Measurements from ENCODE around the gene EEIG2.
A peak's percentile ranks its signal among the peaks of the same experiment; 100 is the strongest.

The EEIG2 gene

DNA sequence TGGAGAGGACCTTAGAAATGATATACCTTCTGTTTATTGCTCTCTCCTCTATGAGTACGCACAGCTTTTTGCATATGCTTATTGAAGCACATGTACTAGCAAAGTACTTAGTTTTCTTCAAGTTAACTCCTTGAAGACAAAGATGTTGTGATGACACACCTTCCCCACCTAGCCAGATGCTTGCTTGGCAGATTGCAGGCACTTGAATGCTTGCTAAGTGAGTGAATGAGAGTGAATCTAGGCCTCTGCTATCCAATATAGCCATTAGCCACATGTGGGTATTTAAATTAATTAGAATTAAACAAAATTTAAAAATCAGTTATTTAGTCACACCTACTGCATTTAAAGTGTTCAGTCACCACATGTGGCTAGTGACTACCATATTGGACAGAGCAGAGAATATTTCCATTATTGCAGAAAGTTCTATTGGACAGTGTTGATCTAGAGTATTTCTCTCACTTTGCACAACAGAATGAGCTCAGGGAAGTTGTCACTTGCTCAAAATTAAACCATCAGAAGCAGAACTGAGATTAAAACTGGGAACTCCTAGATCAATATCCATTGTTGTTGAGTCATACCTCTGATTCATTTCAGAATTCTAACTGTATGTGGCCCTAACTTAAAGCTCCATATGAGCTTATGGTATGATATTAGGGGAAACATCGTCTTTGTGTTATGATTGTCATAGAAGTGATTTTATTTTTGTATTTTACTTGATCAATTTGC is 8.6 kb upstream of the EEIG2 start:
- peak; percentile 77 to 98 (median 96) for DNase-seq

DNA sequence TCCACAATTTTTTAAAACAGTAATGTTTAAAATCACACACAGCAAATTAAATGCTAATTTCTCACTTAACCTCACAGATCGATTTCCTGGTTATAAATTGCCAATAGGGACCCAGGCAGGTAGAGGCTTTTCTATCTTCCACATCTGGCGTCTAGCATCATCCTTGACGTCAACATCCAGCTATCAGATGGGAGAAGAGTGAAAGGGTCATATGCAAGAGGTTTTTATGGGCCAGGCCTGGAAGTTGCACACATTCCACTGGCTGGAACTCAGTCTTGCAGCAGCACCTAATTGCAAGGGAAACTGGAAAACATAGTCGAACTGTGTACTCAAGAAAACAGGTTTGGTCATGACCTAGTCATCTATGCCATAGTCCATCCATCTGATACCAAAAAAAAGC is 6.0 kb upstream of the EEIG2 start:
- DNase-seq = no peak

DNA sequence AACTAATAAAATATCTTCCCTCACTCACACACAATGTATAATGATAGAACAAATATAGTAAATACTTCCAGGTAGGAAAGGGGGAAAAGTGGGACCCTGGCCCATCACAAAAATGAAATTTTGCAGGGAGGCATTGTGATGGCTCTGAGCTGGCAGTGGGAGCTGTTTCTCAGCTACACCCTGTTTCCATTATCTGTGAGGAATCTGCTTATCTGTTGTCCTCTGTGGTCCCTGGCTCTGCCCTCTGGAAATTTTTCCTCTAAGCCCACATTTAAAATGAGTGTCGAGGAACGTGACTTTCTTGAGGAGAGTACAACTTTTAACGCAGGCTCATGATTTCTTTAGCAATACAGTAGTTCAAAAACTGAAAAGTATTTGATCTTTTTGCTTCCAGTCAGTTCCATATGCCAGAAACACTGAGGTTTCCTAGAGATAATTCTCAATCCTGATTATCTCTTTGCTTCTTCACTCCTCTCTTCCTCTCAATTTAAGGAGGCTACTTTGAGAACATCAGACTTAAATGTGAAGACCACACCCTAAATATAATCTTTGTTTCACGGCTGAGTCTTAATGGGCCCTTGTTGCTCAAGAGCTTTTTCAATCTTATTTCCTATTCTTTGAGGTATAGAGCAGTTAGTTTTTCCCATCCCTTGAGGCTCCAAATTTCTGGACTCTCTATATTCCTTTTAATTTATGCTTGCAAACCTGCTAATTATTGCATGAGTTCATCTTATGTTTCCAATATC is 5.0 kb upstream of the EEIG2 start:
- no peak for DNase-seq

DNA sequence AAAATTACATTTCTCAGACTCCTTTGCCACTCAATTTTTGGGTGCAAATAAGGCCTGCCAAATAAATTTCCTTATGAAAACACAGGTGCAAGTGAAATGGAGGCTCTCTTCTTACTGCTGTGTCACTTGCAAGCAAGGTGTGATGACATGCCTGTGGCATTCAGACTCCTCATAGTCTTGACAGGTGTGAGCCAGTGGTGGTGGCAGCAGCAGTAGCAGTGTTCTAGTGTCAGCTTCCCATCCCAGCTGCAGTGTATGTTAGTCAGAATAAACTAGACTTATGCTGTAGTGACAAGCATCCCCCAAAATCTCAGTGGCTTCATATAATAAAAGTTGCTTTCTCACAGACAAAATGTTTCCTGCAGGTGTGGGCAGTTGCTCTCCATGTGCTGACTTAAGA is 3.8 kb upstream of the EEIG2 start:
- DNase-seq = no peak

DNA sequence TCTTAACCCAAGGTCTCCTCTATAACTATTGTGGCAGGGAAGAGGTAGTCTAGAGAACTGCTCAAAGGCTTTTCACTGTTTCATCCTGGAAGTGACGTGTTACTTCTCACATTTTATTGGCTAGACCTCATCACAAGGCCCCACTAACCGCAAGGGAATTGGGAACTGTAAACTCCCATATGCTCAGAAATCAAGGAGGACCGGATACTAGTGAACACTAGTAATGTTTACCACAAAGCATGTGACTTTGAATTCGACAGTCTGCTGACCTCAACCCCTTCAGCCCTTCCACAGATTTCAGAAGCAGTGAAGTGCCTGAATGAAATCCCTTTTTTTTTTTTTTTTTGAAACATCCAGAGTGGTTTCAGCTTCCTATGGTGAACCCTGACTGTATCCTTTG is 3.4 kb upstream of the EEIG2 start:
- peak; percentile 81 to 93 (median 91) for DNase-seq

DNA sequence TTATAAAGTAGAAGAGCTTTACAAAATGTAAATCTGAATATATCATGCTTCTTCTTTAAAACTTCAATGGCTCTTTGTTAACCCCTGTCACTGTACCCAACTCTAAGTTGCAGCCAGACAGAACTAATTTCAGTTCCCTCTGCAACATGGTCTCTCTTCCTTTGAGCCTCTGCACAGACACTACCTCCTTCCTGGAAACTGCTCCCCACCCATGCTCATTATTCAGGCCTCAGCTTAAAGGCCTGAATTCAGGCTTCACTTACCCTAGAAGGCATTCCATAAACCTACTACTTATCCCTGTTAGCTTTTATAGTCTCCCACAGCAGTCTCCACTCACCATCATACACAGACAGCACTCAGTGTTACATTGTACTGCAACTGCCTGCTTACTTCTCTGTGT is 2.6 kb upstream of the EEIG2 start:
- DNase-seq = peak in 1 of 3 donors; percentile 44

DNA sequence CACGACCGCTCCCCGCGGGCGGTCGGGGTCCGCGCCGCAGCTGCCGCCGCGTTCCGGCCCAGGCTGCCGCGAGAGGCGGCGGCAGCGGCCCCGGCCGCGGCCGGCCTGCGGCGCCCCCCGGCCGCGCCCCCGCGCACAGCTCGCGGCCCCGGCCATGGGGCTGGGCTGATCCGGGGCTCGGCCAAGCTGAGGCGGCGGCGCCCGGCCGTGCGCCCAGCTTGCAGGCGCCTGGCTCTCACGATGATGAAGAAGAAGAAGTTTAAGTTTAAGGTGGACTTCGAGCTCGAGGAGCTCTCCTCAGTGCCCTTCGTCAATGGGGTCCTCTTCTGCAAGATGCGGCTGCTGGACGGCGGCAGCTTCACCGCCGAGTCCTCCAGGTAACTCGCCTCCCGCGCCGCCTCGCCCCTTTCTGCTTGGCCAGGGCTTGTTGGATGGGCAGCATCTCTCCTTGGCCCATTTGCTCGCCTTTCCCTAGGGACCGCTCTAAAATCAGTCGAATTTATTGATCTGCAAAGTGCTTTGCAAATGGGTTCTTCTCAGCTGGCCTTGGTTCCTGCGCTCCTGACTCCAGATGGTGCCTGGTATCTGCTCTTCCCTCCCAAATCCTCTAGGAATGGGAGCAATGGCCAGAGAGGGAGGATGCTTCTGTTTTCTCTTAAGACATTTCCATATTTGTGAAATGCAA is 431 bp downstream of the EEIG2 start:
- DNase-seq = peak in 2 of 3 donors; percentile 14 to 33

DNA sequence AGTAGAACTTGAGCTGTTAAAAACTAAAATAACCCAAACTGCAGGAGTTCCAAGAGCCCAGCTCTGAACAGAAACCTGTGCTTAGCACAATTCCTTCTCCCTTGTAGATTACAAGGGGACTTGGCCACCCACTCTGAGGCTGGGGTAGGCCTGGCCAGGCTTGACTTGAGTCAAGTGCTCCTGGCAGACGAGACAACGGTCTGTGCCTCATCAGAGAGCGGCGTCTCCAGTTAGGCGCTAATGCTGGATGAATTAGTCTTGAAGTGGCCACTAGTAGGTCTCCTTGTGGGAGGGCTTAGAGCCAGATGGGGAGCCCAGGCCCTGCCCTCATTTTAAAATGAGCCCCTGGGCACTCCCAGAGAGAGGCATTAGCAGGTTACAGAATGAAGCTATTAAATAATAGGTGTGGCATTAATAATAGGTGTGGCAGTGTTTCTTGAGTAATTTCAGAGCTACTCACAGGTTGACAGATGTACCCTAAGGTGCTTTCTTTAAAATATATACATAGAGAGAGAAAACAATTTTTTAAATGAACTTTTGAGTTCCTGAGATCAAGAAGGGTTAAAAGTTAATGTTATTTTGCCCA is 1.1 kb downstream of the EEIG2 start:
- DNase-seq = peak; percentile 87 to 91 (median 88)

DNA sequence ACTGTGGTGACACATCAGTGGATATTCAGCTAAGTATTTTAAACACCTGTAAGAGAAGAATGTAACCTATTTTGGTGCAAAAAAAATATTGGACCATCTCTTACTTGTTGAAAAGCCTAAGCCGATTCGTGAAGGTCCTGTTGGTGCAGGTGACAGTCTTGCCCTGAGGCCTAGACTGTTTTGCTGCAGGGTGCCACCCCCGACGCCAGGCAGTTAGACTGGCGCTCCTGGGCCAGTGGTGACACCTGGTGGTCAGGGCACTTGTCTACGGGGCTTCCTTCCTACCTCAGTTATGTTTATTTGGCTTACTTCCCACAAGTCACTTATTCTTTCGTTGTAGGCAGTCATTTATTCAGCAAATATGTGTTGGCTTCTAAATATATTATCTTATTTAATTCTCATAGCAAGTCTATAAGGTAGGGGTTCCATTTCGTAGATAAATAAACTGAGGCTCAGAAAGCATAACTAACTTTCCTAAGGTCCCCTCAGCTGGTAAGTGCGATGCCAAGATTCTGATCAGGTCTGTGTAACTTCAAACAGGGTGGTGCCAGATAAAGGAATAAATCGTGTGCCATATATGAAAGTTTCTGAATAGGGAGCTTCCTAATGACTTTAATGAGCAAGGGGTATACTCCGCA is 1.9 kb downstream of the EEIG2 start:
- peak; percentile 79 to 88 (median 84) for DNase-seq

DNA sequence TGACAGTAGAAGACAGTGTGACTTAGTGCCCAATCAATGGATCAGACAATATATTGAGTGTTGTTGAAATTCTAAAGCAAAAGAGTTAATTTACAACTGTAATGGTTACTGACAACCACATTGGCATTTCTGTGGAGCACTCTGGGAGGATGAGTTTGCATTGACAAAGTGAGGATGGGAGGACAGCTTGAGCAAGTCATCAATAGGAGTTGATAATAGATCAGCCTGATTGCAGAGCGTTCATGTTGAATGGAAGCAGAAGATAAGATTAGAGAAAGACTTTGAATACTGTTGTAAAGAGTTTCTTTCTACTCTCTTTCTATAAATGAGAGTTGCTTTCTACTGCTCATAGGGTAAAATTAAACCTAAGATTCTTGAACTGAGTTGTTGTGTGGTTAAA is 3.9 kb downstream of the EEIG2 start:
- no peak for DNase-seq

DNA sequence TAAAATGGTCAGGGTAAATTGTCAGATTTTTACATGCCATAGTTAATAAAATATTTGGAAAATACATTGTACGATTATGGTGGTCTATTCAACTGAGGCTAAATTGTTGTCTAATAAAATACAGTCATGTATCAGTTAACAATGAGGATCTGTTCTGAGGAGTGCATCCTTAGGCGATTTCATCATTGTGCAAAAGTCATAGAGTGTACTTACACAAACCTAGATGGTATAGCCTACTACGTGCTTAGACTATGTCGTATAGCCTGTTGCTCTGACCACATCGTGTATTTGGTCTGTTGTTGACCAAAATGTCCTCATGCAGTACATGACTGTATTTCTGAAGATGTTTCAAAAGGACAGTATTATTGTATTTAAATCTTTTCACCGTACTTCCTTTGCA is 5.2 kb downstream of the EEIG2 start:
- DNase-seq = no peak

DNA sequence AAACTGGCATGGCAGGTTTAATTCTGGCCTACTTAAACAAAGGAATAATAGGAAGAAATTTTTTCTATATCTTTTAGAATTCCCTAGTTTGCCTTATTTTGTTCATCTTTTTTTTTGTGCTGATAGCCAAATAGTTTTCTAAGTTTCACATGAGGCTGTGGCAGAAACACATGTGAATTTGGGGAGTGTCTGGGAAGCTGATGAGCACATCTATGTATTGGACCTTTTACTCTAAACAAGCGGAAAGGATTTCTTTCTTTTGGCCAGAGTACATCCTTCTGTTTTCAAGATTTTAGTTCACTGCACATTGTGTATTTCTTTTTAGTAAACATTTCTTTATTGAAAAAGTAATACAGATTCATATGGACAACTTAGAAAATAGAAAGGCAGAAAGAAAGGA is 5.6 kb downstream of the EEIG2 start:
- no peak for DNase-seq

DNA sequence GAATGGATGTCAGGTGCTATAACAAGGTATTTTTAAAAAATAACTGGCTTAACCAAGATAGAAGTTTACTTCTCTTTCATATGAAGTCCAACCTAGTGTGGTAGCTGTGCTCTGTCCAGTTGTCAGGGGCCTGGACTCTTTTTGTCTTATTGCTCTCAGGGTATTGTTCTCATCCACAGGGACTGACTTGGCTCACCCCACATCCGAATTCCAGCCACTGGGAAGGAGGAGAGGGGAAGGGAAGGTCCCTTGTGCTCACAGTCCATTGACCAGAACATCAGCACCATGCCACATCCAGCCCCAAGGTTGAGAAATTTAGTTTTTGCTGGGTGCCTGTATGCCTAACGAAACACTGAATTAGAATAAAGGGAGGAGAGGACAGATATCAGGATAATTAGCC is 8.7 kb downstream of the EEIG2 start:
- no peak for DNase-seq

DNA sequence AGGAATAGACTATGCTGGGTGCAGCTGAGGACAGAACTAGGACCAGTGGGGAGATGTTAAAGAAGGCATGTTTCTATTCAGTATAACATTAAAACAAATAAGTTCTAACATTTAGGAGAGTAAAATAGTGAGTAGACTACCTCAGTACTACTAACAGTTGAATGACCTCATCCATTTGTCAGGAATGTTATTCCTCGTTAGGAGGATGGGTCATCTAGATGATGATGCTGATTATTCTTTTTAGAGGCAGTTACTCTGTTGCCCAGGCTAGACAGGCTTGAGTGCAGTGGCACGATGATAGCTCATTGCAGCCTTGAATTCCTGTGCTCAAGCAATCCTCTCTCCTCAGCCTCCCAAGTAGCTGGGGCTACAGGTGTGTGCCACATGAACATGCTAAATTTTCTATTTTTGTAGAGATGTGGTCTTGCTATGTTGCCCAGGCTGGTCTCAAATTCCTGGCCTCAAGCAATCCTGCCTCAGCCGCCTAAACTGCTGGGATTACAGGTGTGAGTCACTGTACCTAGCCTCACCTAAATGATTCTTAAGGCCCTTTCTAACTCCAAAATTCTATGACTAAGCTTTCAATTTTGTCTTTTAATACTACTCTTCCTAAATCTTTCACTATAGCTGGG is 9.3 kb downstream of the EEIG2 start:
- DNase-seq = no peak

DNA sequence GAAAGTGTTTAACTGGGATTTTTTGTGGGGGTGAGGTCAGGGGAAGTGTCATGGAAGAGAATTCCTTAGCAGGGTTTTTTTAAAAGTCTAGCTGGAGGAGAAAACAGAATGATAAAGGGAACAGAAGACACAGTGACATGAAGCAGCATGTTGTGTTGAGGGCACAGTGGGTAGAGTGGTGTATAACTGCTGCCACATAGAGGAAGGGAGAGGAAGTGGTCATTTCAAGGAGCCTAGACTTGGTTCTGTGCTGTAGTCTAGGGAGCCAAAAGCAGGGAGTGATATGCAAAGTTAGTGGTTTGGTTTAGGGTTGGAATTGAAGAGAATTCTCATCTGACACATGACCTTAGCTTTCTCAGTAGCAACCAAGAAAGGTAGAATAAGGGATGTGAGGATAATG is 10.2 kb downstream of the EEIG2 start:
- peak; percentile 54 to 57 (median 55) for DNase-seq

DNA sequence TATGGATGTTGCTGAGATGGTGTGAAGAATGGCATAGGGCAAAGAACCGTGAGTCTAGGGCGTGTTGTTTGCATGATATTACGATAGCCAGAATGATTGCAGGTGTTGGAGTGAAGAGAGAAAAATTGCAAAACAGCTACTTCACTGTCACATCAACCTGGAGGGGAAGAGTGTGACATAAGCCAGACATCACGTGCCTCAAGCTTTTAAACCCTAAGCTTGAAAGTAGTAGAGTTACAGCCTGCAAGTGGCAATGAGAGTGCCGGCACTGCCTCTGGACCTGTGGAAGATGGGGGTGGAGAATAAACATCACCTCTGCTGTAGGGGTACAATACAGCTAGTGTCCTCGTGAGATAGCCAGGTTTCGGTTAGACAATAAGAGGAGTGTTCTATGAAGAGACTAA is 11.1 kb downstream of the EEIG2 start:
- no peak for DNase-seq

DNA sequence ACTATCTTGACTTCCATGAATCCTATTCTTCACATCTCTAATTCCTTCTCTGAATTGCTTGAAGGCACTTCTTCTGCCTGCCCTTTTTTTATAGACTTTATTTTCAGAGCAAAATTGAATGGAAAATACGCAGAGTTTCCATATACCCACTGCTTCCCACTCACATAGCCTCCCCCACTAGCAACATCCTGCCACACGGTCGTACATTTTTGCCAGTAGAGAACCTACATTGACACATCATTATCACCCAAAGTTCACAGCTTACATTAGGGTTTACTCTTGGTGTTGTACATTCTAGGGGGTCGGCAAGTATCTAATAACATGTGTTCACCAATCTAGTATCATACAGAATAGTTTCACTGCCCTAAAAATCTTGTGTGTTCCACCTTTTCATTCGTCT is 12.3 kb downstream of the EEIG2 start:
- no peak for DNase-seq

DNA sequence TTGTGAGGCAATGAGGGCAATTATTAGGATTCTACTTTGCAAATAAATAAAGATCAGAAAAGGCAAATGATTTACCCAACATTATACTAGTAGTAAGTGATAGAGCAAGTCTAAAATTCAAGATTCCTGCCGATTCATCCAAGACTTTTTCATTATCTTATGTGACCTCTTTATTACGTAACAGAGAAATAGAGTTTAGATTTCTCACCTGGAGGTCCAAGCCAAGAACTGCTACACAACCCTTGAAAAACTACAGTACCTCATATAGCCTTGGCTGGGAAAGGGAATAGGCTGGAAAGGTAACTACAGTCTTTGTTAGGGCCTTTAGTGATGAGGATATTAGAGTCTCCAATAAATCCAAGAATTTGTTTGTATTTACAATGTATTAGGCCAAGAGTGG is 13.3 kb downstream of the EEIG2 start:
- no peak for DNase-seq

DNA sequence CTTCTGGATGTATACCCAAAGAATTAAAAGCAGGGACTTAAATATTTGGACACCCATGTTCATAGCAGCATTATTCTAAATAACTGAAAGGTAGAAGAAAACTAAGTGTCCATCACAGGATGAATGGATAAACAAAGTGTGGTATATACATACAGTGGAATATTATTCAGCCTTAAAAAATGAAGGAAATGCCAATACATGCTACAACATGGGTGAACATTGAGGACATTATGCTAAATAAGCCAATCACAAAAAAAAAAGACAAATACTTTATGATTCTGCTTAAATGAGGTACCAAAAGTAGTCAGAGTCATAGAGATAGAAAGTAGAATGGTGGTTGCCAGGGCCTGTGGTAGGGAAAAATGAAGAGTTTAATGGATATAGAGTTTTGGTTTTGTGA is 14.1 kb downstream of the EEIG2 start:
- DNase-seq = no peak

DNA sequence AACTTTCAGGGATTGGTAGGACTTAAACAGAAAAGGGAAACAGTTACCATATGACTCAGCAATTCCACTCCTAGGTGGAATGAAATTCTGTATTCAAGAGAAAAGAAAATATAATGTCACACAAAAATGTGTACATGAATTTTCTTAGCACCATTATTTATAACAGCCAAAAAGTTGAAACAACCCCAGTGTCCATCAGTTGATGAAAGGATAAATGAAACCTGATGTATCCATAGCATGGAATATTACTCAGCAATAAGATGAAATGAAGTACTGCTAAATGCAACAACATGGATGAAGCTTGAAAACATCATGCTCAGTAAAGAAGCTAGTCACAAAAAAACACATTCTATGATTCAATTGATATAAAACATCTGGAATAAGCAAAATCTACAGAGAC is 15.5 kb downstream of the EEIG2 start:
- no peak for DNase-seq

DNA sequence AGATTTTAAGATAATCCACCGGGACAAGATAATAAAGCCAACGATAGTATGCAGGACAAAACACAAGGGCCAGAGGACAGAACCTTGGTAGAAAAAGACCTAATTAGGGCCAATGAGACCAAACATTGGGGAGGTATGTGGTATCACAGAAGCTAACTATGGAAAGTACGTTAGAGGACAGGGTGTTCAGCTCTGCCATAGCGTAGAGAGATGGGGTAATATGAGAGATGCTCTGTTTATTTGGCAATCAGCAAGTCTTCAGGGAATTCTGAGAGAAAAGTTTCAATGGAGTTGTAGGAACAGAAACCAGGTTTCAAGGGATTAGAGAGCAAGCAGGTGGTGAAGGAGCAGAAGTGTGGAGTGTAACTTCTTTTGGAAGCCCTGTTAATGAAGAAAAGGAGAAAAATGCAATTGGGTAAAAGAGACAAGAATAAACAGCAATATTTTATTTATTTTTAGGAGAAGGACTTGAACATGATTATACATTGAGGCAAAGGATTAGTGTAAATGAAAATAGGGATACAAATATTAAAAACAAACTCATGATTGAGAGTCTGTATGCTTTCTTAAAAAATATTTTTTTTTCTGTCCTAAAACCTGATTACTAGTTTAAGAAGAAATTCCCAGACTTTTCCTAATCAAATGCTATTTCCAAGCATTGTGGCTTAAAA is 24.0 kb downstream of the EEIG2 start:
- no peak for DNase-seq

DNA sequence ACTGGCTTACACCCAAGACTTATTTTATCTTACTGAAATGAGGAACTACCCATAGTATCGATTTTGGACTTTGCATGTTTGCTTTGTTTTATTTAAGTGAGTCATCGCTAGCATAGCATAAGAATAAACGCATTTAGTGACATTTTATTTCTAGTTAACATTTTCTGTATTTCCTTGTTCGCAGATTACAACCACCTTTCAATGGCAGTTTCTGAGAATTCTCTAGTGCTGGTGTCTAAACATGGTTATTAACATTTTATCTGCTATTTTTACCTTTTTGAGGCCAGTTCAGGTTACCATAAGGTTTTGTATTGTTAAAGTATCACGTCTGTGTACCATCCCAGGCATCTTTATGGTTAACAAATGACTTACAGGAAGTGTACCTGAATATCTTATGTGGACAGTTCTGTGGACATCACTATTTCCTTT is 24.5 kb downstream of the EEIG2 start:
- DNase-seq = peak; percentile 21 to 73 (median 60)
